ENCODE data around the gene ZNF804B.

- TF ChIP-seq CTCF (IDR thresholded peaks at IDR 0.05): no peak
- no peak for TF ChIP-seq POLR2AphosphoS5 (IDR thresholded peaks at IDR 0.05)
- no peak for TF ChIP-seq EP300 (IDR thresholded peaks at IDR 0.05)
- TF ChIP-seq POLR2A (IDR thresholded peaks at IDR 0.05): no peak
These were observed 318.5 kb downstream of the ZNF804B start for GRCh38 chr7:89077992-89078391.

All from sigmoid colon (tissue), 4 donors.